Measurements from ENCODE around the gene RALGAPA2.

- TF ChIP-seq, protein P1, sequence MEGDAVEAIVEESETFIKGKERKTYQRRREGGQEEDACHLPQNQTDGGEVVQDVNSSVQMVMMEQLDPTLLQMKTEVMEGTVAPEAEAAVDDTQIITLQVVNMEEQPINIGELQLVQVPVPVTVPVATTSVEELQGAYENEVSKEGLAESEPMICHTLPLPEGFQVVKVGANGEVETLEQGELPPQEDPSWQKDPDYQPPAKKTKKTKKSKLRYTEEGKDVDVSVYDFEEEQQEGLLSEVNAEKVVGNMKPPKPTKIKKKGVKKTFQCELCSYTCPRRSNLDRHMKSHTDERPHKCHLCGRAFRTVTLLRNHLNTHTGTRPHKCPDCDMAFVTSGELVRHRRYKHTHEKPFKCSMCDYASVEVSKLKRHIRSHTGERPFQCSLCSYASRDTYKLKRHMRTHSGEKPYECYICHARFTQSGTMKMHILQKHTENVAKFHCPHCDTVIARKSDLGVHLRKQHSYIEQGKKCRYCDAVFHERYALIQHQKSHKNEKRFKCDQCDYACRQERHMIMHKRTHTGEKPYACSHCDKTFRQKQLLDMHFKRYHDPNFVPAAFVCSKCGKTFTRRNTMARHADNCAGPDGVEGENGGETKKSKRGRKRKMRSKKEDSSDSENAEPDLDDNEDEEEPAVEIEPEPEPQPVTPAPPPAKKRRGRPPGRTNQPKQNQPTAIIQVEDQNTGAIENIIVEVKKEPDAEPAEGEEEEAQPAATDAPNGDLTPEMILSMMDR (IDR thresholded peaks at IDR 0.05), result no peak
- TF ChIP-seq POLR2A (IDR thresholded peaks at IDR 0.05), result no peak
These were observed 312.6 kb downstream of the RALGAPA2 start for GRCh38 chr20:20399531-20400500.
